SH-SY5Y (cell line): ENCODE results near the gene BTG1.

Source experiments
- GATA2 ChIP-seq: IDR thresholded peaks from 2 replicates; pipeline ENCODE4 v1.6.1; 2011; ENCODE audit warnings: mild to moderate bottlenecking, low read depth, low read length
- GATA3 ChIP-seq: IDR thresholded peaks from 2 replicates; pipeline ENCODE4 v1.6.1; 2011; ENCODE audit warnings: low read depth, mild to moderate bottlenecking, low read length, moderate library complexity

GRCh38 chr12:92185052-92185451 is 39.4 kb upstream of the BTG1 start:
- no peak for TF ChIP-seq GATA2
- no peak for TF ChIP-seq GATA3
